ENCODE results near the gene SPOCK1.

Gene SPOCK1

GRCh38 chr5:137454671-137455070 lies 44.5 kb downstream of the SPOCK1 start:
- POLR2A ChIA-PET: no interaction called here
- no peak for DNase-seq (ENCODE audit: extremely low spot score)
- CTCF ChIA-PET: interaction anchor here (0.6 to 2.3 kb wide), 2 partner anchors 11 to 89 kb away, joined by 3 to 6 read pairs; no protein-coding TSS in a partner anchor
- TF ChIP-seq CTCF (IDR thresholded peaks at IDR 0.05; ENCODE audit: control extremely low read depth, extremely low read depth, low read depth, missing control alignments): no peak

- no peak for DNase-seq (ENCODE audit: extremely low spot score)
- POLR2A ChIA-PET: no interaction called here
- CTCF ChIA-PET: interaction anchor here (1.0 to 2.3 kb wide), 2 partner anchors 12 to 14 kb away, joined by 3 to 6 read pairs; no protein-coding TSS in a partner anchor
- TF ChIP-seq CTCF (IDR thresholded peaks at IDR 0.05; ENCODE audit: control extremely low read depth, extremely low read depth, low read depth, missing control alignments): no peak
Observed at GRCh38 chr5:137453483-137454080, 45.5 kb downstream of the SPOCK1 start.

GRCh38 chr5:137450759-137451158 lies 48.4 kb downstream of the SPOCK1 start:
- POLR2A ChIA-PET: no interaction called here
- no peak for DNase-seq (ENCODE audit: extremely low spot score)
- TF ChIP-seq CTCF (IDR thresholded peaks at IDR 0.05; ENCODE audit: control extremely low read depth, extremely low read depth, low read depth, missing control alignments): no peak
- CTCF ChIA-PET: interaction anchor here (0.8 to 2.3 kb wide), 2 partner anchors 11 to 15 kb away, joined by 3 to 9 read pairs; no protein-coding TSS in a partner anchor

- CTCF ChIA-PET: no interaction called here
Observed at GRCh38 chr5:137448868-137449267, 50.3 kb downstream of the SPOCK1 start.

GRCh38 chr5:137446615-137447014 lies 52.5 kb downstream of the SPOCK1 start:
- CTCF ChIA-PET: interaction anchor here (0.7 kb wide), 1 partner anchor 55 kb away, joined by 3 read pairs; no protein-coding TSS in a partner anchor
- no peak for TF ChIP-seq CTCF (IDR thresholded peaks at IDR 0.05; ENCODE audit: control extremely low read depth, extremely low read depth, low read depth, missing control alignments)
- DNase-seq (ENCODE audit: extremely low spot score): no peak
- POLR2A ChIA-PET: no interaction called here

More at GRCh38 chr5:137448868-137449267, 50.3 kb downstream of the SPOCK1 start:
- DNase-seq (ENCODE audit: extremely low spot score): no peak
- no peak for TF ChIP-seq CTCF (IDR thresholded peaks at IDR 0.05; ENCODE audit: control extremely low read depth, extremely low read depth, low read depth, missing control alignments)
- POLR2A ChIA-PET: no interaction called here

GRCh38 chr5:137446151-137446550 lies 53.0 kb downstream of the SPOCK1 start:
- ChIA-PET CTCF (interaction anchor here (0.7 kb wide), 1 partner anchor 55 kb away, joined by 3 read pairs; no protein-coding TSS in a partner anchor), POLR2A (no interaction called here)
- no peak for DNase-seq (ENCODE audit: extremely low spot score)
- no peak for TF ChIP-seq CTCF (IDR thresholded peaks at IDR 0.05; ENCODE audit: control extremely low read depth, extremely low read depth, low read depth, missing control alignments)

Measured in GM10248 (cell line).